NCI-H524 (cell line): ENCODE data around the gene COQ5.
"Not testable (repeated sequence)": the region's sequence is repeated elsewhere in the genome, so short reads cannot be mapped to it uniquely, and the experiment has no call there.

Experiments used
- DNase-seq, 2 experiments: peaks; one replicate each; lab custom pipeline; 2025; lab: John Stamatoyannopoulos, UW

The COQ5 gene

DNA sequence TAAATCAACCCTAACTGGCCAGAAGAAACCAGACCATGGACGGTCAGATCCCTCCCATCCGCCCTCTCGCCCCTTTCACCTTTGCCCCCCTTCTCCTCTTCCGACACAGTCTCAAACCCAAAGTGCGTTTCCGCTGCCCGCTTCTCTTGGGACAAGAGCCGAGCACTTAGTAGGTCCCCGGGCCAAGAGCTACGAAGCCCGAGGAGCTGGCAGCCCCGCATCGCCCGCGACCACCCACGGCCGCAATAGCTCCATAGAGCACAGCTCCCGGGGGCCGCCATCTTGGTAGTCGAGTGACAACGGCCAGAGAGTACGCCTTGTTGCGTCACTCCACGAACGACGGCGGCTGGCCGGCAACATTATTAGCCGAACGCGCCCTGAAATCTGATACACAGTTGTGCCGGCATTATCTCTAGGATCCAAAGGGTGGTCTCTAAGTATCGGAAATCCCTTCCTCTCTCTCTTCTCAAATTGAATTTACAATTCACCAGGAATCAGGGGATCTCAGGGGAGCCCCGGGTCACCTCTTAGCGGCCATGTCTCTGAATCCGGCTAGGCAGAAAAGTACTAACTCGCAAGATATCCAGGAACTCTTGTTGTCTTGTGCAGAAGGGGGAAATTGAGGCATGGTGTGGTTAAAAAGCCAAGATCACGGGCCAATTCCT is at the start of gene COQ5:
Gene COQ5 (minus strand): TSS at position 298 of the 665 bp plus-strand sequence. CDS start 17 bp downstream, at position 281.
- peak; percentile 82 to 88 for DNase-seq

DNA sequence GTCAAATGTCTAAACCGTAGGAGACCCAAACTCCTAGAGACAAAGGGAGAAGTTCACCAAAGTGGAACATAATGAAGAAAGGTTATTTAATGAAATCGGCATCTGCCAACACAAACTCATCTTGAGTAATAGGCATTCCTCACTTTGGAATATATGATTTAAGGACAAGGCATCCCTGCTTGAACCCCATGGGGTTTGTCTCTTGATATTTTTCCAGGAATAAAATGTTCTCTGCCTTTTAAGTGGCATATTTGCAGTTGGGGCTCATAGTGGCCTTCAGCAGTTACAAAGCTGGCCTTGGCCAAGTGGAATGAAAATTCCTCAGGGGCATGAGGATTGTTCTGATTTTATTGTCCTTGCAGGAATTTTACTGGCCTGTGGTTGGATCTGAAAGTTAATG is 45.1 kb upstream of the COQ5 start:
- DNase-seq = no peak

DNA sequence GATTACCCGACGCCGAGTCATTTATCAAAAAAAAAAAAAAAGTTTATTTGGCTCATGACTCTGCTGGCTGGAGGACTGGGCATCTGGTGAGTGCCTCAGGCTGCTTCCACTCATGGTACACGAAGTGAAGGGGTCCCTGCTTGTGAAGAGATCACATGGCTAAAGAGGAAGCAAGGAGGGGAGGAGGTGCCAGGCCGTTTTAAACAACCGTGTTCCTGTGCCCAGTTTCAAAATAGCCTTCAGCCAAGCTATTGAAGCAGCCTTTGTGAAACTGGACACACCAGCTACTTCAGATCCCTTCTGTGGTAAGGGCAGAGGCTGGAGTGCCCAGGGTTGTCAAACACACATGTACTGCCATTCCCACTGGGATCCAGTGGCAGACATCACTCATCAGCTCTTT is 44.6 kb upstream of the COQ5 start:
- no peak for DNase-seq

DNA sequence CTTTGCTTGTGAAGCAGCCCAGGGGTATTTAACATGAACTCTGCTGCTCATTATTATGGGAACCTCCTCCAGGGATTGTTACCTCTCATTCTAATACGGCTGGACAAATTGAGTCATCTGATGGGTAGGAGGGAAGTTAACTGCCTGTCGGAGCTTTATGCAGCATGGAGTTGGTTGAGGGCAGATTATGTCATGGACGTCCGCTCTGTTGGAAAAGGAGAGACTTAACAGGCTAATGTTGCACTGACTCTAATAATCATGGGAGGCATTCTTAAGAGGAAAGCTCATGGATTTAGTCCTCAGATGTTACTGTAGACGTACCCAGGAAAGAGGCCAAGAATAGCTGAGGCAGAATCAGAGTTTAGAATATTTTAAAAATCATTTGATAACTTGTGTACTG is 42.3 kb upstream of the COQ5 start:
- no peak for DNase-seq

DNA sequence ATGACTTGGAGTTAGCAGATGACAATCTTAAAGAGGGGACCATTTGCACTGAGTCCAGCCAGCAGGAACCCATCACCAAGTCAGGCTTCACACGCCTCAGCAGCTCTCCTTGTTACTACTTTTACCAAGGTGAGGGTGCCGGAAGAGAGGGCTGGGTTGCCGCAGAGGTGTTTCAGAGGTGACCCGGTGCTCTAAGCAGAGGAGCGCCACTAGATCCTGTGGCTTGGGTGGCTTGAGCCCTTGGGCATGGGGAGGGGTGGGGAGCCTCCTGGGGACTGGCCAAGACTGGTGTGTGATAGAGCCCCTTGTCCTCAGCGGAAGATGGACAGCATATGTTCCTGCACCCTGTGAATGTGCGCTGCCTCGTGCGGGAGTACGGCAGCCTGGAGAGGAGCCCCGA is 34.5 kb upstream of the COQ5 start:
- no peak for DNase-seq

DNA sequence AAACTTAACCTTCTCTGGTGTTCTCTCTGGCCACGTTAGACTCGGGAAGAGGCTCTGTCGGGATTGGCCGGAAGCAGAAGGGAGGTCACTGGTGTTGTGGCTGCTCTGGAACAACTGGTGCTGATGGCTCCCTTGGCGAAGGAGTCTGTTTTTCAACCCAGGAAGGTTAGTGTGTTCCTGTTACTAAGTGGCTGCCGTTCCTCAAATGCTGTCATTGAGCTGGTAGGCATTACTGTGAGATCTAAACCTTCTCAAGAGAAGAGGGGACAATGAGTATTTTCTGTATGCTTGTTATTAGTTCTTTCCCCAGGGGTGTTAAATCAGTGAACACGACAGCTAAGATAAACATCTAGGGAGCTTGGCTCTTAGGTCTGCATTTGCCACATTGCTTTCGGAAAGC is 33.9 kb upstream of the COQ5 start:
- DNase-seq = no peak

DNA sequence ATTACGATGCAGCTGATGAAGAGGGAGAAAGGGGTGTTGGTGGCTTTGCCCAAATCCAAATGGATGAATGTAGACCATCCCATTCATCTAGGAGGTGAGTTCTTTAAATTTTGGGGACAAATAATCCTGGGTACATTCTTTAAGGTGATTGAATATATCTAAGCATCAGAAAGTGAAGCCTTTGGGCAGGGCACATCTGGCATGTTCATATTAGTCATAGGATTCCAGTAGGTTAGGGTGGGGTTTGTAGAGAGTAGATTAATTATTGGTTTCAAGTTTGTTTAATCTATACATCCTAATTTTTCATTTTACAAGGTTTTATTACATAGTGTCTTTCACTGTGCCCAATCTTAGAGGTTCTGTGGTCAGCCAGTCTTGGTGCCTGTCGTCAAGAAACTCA is 28.6 kb upstream of the COQ5 start:
- DNase-seq = no peak

- DNase-seq = no peak
These were observed 25.7 kb upstream of the COQ5 start for GRCh38 chr12:120554678-120555077.

DNA sequence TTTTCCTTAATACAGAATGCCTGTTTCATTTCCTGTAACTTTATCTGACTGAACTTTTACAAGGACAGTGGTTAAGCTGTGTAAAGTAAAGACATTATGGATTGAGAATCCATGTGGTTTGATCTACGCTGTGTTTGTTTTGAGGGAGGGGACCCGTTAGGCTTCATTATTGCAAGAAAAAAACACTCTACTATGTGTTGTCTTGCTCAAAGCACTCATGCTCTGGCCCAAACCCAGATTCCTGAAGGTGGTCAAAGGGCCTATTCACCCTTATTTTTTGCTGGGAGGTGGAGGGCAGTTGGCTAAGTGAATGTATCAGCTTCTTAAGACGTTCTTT is 17.1 kb upstream of the COQ5 start:
- DNase-seq = no peak

DNA sequence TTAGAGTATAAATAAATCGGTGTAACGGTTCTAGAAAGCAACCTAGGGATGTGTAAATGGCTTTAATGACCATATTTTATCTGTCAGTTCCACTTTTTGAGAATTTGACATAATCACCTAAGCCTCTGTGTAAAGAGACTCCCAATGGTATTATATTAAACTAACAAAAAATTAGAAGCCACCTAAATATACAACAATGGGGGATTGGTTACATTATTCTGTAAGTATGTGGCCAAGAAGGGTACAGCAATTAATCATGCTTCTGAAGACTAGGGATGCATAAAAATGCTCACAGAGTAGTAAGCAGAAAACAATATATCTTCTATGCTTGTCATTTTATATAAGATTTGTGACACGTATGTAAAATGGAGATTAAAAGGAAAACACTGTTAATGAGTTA is 15.7 kb upstream of the COQ5 start:
- DNase-seq = no peak

- no peak for DNase-seq
These were observed 13.2 kb upstream of the COQ5 start for GRCh38 chr12:120542166-120542565.

- no peak for DNase-seq
These were observed 11.5 kb upstream of the COQ5 start for GRCh38 chr12:120540445-120540844.

DNA sequence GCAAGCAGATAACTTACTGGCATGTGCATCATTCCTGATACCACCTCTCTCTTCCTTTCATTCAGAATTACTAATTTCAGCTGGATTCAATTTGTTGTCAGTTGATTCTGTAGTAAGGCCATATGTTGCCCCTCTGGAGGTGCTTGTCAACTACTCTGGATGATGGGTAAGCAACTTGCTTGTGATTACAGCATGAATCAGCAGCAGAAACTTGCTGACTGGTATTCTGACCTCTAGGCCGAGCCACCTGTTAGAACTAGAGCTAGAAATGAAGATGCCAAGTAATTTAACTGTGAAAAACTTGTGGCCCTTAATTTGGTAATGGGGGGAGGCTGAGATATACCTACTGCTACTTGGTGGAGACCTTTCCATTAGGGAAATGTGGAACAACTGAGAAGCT is 10.3 kb upstream of the COQ5 start:
- no peak for DNase-seq

GRCh38 chr12:120538281-120539156 is 9.6 kb upstream of the COQ5 start:
- DNase-seq = no peak

DNA sequence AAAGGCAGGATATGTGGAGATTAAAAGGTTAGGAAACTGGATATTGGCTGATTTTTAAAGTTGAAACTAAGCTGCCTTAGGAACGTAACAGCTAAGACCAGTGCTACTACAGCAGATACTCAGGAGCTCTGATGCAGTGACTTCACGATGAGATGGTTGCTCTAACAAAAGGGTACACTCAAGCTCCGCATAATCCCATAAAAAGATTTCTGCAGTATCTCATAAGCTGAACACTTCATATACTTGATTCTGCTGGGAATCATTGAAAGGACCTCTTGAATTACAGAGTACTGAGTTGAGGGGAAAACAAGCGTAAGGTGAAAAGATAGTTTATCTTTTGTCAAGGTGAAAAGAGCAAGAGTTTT is 8.9 kb upstream of the COQ5 start:
- DNase-seq = no peak

GRCh38 chr12:120536064-120536791 is 7.3 kb upstream of the COQ5 start:
- no peak for DNase-seq

- peak; percentile 6 to 22 for DNase-seq
These were observed 6.0 kb upstream of the COQ5 start for GRCh38 chr12:120534703-120535655.

- peak; percentile 75 to 86 for DNase-seq
These were observed 5.3 kb upstream of the COQ5 start, which contains the start of gene RNF10 for GRCh38 chr12:120534203-120534702. Gene RNF10, plus strand, starts transcription at chr12:120534356. Its CDS starts 456 bp downstream, at chr12:120534812.

DNA sequence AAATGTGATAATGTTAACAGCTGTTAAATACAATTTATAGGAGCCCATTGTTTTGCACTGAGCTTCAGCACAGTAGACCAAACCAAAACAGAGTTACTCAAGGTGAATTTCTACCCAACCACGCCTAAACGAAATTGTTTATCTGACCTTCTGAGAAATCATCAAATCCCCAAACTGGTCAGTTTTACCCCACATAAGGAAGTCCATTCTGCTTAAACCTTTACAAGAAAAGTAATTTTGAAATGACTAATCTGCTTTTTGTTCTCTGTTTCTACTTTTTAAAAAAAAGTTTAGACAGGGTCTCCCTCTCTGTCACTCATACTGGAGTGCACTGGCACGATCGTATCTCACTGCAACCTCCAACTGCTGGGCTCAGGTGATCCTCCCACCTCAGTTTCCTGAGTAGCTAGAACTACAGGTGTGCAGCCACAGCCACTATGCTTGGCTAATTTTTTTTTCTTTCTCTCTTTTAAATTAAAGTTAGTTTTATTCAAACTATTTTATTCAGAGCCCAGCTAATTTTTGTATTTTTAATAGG is 3.8 kb upstream of the COQ5 start:
- DNase-seq = no peak

DNA sequence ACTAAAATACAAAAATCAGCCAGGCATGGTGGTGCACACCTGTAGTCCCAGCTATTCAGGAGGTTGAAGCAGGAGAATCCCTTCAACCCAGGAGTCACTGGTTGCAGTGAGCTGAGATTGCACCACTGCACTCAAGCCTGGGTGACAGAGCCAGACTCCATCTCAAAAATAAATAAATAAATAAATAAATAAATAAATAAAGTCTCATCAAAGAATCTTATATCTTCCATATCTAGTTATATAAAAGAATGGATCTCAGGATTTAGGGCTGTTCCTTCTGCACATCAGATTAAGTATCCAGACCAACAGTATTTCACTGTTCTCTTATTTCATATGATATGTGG is 1.4 kb upstream of the COQ5 start:
- DNase-seq = not testable (repeated sequence)
